T1000 (cell line): ENCODE results near the gene SFTPB.
"Not testable (repeated sequence)": the region's sequence is repeated elsewhere in the genome, so short reads cannot be mapped to it uniquely, and the experiment has no call there.

Source experiments
- DNase-seq: peaks from one replicate; lab custom pipeline; 2025; ENCODE audit warnings: mixed read lengths; lab: John Stamatoyannopoulos, UW

Gene SFTPB

GRCh38 chr2:85656468-85656867 lies 11.5 kb downstream of the SFTPB start:
- no peak for DNase-seq

GRCh38 chr2:85655961-85656417 lies 12.0 kb downstream of the SFTPB start:
- no peak for DNase-seq

- no peak for DNase-seq
These were observed 14.0 kb downstream of the SFTPB start for GRCh38 chr2:85653996-85654395.

- no peak for DNase-seq
These were observed 15.9 kb downstream of the SFTPB start for GRCh38 chr2:85652056-85652455.

- no peak for DNase-seq
These were observed 16.9 kb downstream of the SFTPB start for GRCh38 chr2:85651097-85651496.

GRCh38 chr2:85650456-85650855 lies 17.5 kb downstream of the SFTPB start:
- no peak for DNase-seq

GRCh38 chr2:85649201-85650190 lies 18.5 kb downstream of the SFTPB start:
- DNase-seq: no peak

GRCh38 chr2:85648619-85649018 lies 19.4 kb downstream of the SFTPB start:
- DNase-seq: no peak

- no peak for DNase-seq
These were observed 20.0 kb downstream of the SFTPB start for GRCh38 chr2:85647823-85648526.

- no peak for DNase-seq
These were observed 21.8 kb downstream of the SFTPB start for GRCh38 chr2:85646166-85646565.

- no peak for DNase-seq
These were observed 23.1 kb downstream of the SFTPB start for GRCh38 chr2:85644909-85645308.

GRCh38 chr2:85642725-85643124 lies 25.3 kb downstream of the SFTPB start:
- DNase-seq: no peak

- no peak for DNase-seq
These were observed 32.4 kb downstream of the SFTPB start for GRCh38 chr2:85635636-85636035.

GRCh38 chr2:85635011-85635410 lies 33.0 kb downstream of the SFTPB start:
- DNase-seq: no peak

GRCh38 chr2:85631316-85631715 lies 36.7 kb downstream of the SFTPB start:
- no peak for DNase-seq

GRCh38 chr2:85628658-85629057 lies 39.3 kb downstream of the SFTPB start:
- DNase-seq: no peak

GRCh38 chr2:85623991-85624390 lies 44.0 kb downstream of the SFTPB start:
- DNase-seq: no peak

GRCh38 chr2:85621338-85621737 lies 46.7 kb downstream of the SFTPB start:
- DNase-seq: no peak

- DNase-seq: no peak
These were observed 48.4 kb downstream of the SFTPB start for GRCh38 chr2:85619617-85620016.

GRCh38 chr2:85617723-85618122 lies 50.3 kb downstream of the SFTPB start:
- not testable (repeated sequence) for DNase-seq

- DNase-seq: no peak
These were observed 52.6 kb downstream of the SFTPB start for GRCh38 chr2:85615413-85615728.

GRCh38 chr2:85614757-85615156 lies 53.2 kb downstream of the SFTPB start:
- DNase-seq: not testable (repeated sequence)
